H9 (cell line): ENCODE results near the gene CSF2. TPM values are rescaled to one million over a fixed set of nuclear protein-coding genes. Genes with fewer than 3 reads are reported as not detected.

Source experiments
- DNase-seq: peaks from one replicate; pipeline ENCODE4 v3.0.0-alpha.2; 2017
- H2AFZ ChIP-seq: one replicate; pipeline ENCODE4 v1.6.1; 2013; ENCODE audit warnings: mild to moderate bottlenecking, low read length, control low read depth, moderate library complexity
- H2AK5ac ChIP-seq: 2 replicates; pipeline ENCODE4 v1.6.1; 2013; ENCODE audit warnings: low read length, control low read depth, mixed read lengths; ENCODE audit not compliant: insufficient read length
- H2BK120ac ChIP-seq: one replicate; pipeline ENCODE4 v1.6.1; 2013; ENCODE audit warnings: low read depth, mild to moderate bottlenecking, low read length, control low read depth, inconsistent platforms; ENCODE audit not compliant: poor library complexity, severe bottlenecking
- H2BK12ac ChIP-seq: 2 replicates; pipeline ENCODE4 v1.6.1; 2013; ENCODE audit warnings: low read length, control low read depth, mixed read lengths, low read depth; ENCODE audit not compliant: insufficient read length
- H2BK15ac ChIP-seq: 2 replicates; pipeline ENCODE4 v1.6.1; 2013; ENCODE audit warnings: low read depth, low read length, control low read depth
- H2BK20ac ChIP-seq: one replicate; pipeline ENCODE4 v1.6.1; 2013; ENCODE audit warnings: low read depth, mild to moderate bottlenecking, low read length, control low read depth, inconsistent platforms; ENCODE audit not compliant: poor library complexity, severe bottlenecking
- H2BK5ac ChIP-seq: 2 replicates; pipeline ENCODE4 v1.6.1; 2013; ENCODE audit warnings: low read length, control low read depth, mixed read lengths; ENCODE audit not compliant: insufficient read length
- H3K14ac ChIP-seq: 2 replicates; pipeline ENCODE4 v1.6.1; 2013; ENCODE audit warnings: low read length, control low read depth; ENCODE audit not compliant: insufficient read depth
- H3K18ac ChIP-seq: 2 replicates; pipeline ENCODE4 v1.6.1; 2013; ENCODE audit warnings: low read depth, mild to moderate bottlenecking, mixed read lengths, low read length, control low read depth; ENCODE audit not compliant: insufficient read length
- H3K23ac ChIP-seq: 2 replicates; pipeline ENCODE4 v1.6.1; 2013; ENCODE audit warnings: low read length, control low read depth, mixed read lengths, low read depth; ENCODE audit not compliant: insufficient read length
- H3K23me2 ChIP-seq: 2 replicates; pipeline ENCODE4 v1.6.1; 2013; ENCODE audit warnings: low read depth, mild to moderate bottlenecking, mixed read lengths, low read length, control low read depth; ENCODE audit not compliant: insufficient read length, poor library complexity, severe bottlenecking
- H3K27ac ChIP-seq: 2 replicates; pipeline ENCODE4 v1.5.1; 2013; ENCODE audit warnings: low read length, control low read depth, mixed read lengths, low read depth; ENCODE audit not compliant: insufficient read length
- H3K27me3 ChIP-seq: 2 replicates; pipeline ENCODE4 v1.6.1; 2013; ENCODE audit warnings: low read length, control low read depth, inconsistent platforms; ENCODE audit not compliant: insufficient read depth
- H3K4ac ChIP-seq: 2 replicates; pipeline ENCODE4 v1.6.1; 2013; ENCODE audit warnings: low read depth, mild to moderate bottlenecking, control low read depth, inconsistent platforms, low read length, moderate library complexity
- H3K4me1 ChIP-seq: 2 replicates; pipeline ENCODE4 v1.6.1; 2013; ENCODE audit warnings: low read length, control low read depth, inconsistent platforms; ENCODE audit not compliant: insufficient read depth
- H3K4me2 ChIP-seq: 2 replicates; pipeline ENCODE4 v1.6.1; 2013; ENCODE audit warnings: low read length, control low read depth, mixed read lengths; ENCODE audit not compliant: insufficient read length, insufficient read depth
- H3K56ac ChIP-seq: 2 replicates; pipeline ENCODE4 v1.6.1; 2013; ENCODE audit warnings: low read depth, mild to moderate bottlenecking, mixed read lengths, low read length, control low read depth; ENCODE audit not compliant: insufficient read length
- H3K79me1 ChIP-seq: 2 replicates; pipeline ENCODE4 v1.6.1; 2013; ENCODE audit warnings: low read depth, mild to moderate bottlenecking, moderate library complexity, low read length, control low read depth, inconsistent platforms; ENCODE audit not compliant: insufficient read depth, poor library complexity, severe bottlenecking
- H3K79me2 ChIP-seq: 2 replicates; pipeline ENCODE4 v1.6.1; 2013; ENCODE audit warnings: low read length, control low read depth, inconsistent platforms; ENCODE audit not compliant: insufficient read depth
- H3K9ac ChIP-seq: 2 replicates; pipeline ENCODE4 v1.6.1; 2013; ENCODE audit warnings: low read length, control low read depth, mixed read lengths; ENCODE audit not compliant: insufficient read length; ENCODE audit errors: extremely low read depth
- H3K9me3 ChIP-seq: one replicate; pipeline ENCODE4 v1.6.1; 2013; ENCODE audit warnings: low read depth, low read length, inconsistent platforms; ENCODE audit not compliant: control insufficient read depth
- H3T11ph ChIP-seq: one replicate; pipeline ENCODE4 v1.6.1; 2013; ENCODE audit warnings: mild to moderate bottlenecking, low read length, control low read depth, inconsistent platforms
- H4K20me1 ChIP-seq: one replicate; pipeline ENCODE4 v1.6.1; 2013; ENCODE audit not compliant: control insufficient read depth, insufficient read length, insufficient read depth
- H4K5ac ChIP-seq: 2 replicates; pipeline ENCODE4 v1.6.1; 2013; ENCODE audit warnings: low read depth, mild to moderate bottlenecking, mixed read lengths, low read length, control low read depth; ENCODE audit not compliant: insufficient read length
- H4K8ac ChIP-seq: replicated peaks from 2 replicates; pipeline ENCODE4 v1.6.1; 2013; ENCODE audit warnings: low read length, control low read depth, mixed read lengths, low read depth; ENCODE audit not compliant: insufficient read length
- H4K91ac ChIP-seq: 2 replicates; pipeline ENCODE4 v1.6.1; 2013; ENCODE audit warnings: low read depth, mild to moderate bottlenecking, moderate library complexity, mixed read lengths, low read length, control low read depth; ENCODE audit not compliant: insufficient read length
- H3K27ac Mint-ChIP-seq, 3 experiments: 2 replicates in 2 of 3; 3 replicates in 1 of 3; pipeline ENCODE4 v1.8.0; 2020 to 2021; ENCODE audit warnings: mixed read lengths in 3 of 3, mild to moderate bottlenecking in 1 of 3, moderate library complexity in 1 of 3
- H3K27me3 Mint-ChIP-seq: 2 replicates; pipeline ENCODE4 v1.8.0; 2021; ENCODE audit warnings: low read depth, mild to moderate bottlenecking, moderate library complexity, mixed read lengths
- H3K36me3 Mint-ChIP-seq, 3 experiments: 2 replicates in 2 of 3; 3 replicates in 1 of 3; pipeline ENCODE4 v1.8.0; 2020 to 2021; ENCODE audit warnings: low read depth in 3 of 3, mixed read lengths in 3 of 3; ENCODE audit not compliant: insufficient read depth in 1 of 3
- H3K4me1 Mint-ChIP-seq, 2 experiments: 2 replicates each; pipeline ENCODE4 v1.8.0; 2020; ENCODE audit warnings: mixed read lengths in 2 of 2
- H3K4me3 Mint-ChIP-seq, 2 experiments: 2 replicates in 1 of 2; 3 replicates in 1 of 2; pipeline ENCODE4 v1.8.0; 2020 to 2021; ENCODE audit warnings: mild to moderate bottlenecking in 2 of 2, mixed read lengths in 2 of 2, moderate library complexity in 1 of 2
- H3K9me3 Mint-ChIP-seq, 2 experiments: 2 replicates in 1 of 2; 3 replicates in 1 of 2; pipeline ENCODE4 v1.8.0; 2020; ENCODE audit warnings: mild to moderate bottlenecking in 2 of 2, mixed read lengths in 2 of 2, moderate library complexity in 1 of 2
- CTCF ChIP-seq: fragments of 200-600 bp; sonication (generic); conservative IDR thresholded peaks from 3 replicates; pipeline ENCODE4 v1.8.0; 2021; ENCODE audit warnings: antibody characterized with exemption, mild to moderate bottlenecking
- WGBS: extraction: QIAGEN DNeasy Blood & Tissue Kit; methylation state at CpG from one replicate; pipeline ENCODE4 v1.1.7; 2013; ENCODE audit warnings: missing lambda C conversion rate, low lambda C conversion rate, mixed read lengths; ENCODE audit not compliant: insufficient read length; ENCODE audit errors: extremely low coverage; 5-methylcytosine and 5-hydroxymethylcytosine counted together
- total RNA-seq: library from RNA; stranded (reverse); gene quantifications from 2 replicates; pipeline ENCODE4 v1.2.1, GENCODE V29; 2021

CSF2 gene
- total RNA-seq, 1 experiment from 2014 or later = not detected

GRCh38 chr5:132066871-132067270 is 6.7 kb upstream of the CSF2 start:
- H3K4me1 Mint-ChIP-seq = peaks cover 0 to 4% of the 10 kb centered on the region in 2 experiments; a peak in 2 of 4 replicates
- no peak overlapping the region for H3T11ph ChIP-seq
- no peaks in the 10 kb centered on the region for H4K20me1 ChIP-seq
- WGBS = no CpG with 5 or more reads among the region's 4 CpGs
- H3K79me1 ChIP-seq = no peaks in the 10 kb centered on the region
- H3K9me3 Mint-ChIP-seq = no peaks in the 10 kb centered on the region; a peak in 1 of 5 replicates
- H3K27ac ChIP-seq = no peak overlapping the region
- H2AK5ac ChIP-seq = no peak overlapping the region
- H3K4ac ChIP-seq = no peak overlapping the region
- no peaks in the 10 kb centered on the region for H3K9me3 ChIP-seq
- no peak overlapping the region for H3K4me2 ChIP-seq
- H3K23ac ChIP-seq = no peak overlapping the region
- H2BK15ac ChIP-seq = no peak overlapping the region
- H3K4me1 ChIP-seq = no peaks in the 10 kb centered on the region
- no peaks in the 10 kb centered on the region for H3K23me2 ChIP-seq
- H4K91ac ChIP-seq = no peak overlapping the region
- H4K8ac ChIP-seq = no peak overlapping the region
- no peaks in the 10 kb centered on the region for H3K36me3 Mint-ChIP-seq
- no peak overlapping the region for H3K18ac ChIP-seq
- no peak for TF ChIP-seq CTCF
- no peak for DNase-seq
- H2BK12ac ChIP-seq = no peak overlapping the region
- no peak overlapping the region for H3K9ac ChIP-seq
- H3K14ac ChIP-seq = no peak overlapping the region
- H2BK5ac ChIP-seq = no peak overlapping the region
- no peaks in the 10 kb centered on the region for H3K79me2 ChIP-seq
- no peak overlapping the region for H3K56ac ChIP-seq
- no peak overlapping the region for H2BK20ac ChIP-seq
- no peak overlapping the region for H3K4me3 Mint-ChIP-seq
- no peak overlapping the region for H4K5ac ChIP-seq
- no peaks in the 10 kb centered on the region; the same call in none of the 2 replicates for H3K27me3 Mint-ChIP-seq
- H2BK120ac ChIP-seq = no peak overlapping the region
- H3K27ac Mint-ChIP-seq = 0 out of 7 replicates have a peak overlapping the region, but pooled peaks of 1 of the 3 experiments have one; percentile 15
- no peak overlapping the region for H2AFZ ChIP-seq
- no peaks in the 10 kb centered on the region for H3K27me3 ChIP-seq
